ENCODE measurements around the gene SLC9A3.

The SLC9A3 gene

DNA sequence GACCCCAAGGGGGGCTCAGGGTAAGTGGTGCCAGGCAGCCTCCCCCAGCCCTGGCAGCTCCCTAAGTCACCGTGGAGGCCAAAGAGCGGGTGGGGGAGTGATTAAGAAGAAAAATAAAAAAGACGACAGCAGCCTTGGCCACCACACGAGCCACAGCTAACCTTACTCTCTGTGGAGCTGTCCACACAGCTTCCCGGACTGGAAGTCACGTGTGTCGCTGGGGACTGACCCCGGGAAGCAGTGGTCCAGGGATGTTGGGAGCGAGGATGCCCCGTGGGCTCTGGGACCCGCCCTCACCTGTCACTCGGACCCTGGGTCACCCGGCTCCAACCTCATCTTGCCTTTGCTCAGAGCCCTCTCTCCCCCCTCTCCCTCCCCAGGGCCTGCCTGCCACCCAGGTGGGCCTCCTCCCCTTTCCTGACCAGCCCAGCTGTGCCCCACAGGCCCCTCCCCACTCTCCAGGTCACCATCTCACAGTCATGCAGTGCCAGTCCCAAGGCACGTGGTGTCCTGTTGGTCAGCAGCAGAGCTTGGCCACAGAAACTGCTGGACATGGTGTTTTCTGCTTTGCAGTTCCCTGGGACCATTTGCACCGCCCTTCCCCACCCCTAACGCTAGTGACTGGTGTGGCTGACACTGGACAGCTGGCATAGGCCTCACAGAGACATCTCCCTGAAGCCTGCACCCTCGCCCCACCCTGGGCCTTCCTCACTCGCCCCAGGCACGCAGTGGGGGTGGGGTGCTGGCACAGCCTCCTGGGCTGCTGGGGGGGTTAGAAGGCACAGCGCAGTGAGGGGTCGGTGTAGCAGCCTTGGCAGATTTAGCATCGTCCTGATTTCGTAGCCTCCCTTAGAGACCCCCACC lies 91.1 kb downstream of the SLC9A3 start:
- Mint-ChIP-seq H3K27ac (no peak overlapping the region), H3K36me3 (peaks cover 72% of the 10 kb centered on the region), H3K27me3 (peaks cover 68% of the 10 kb centered on the region), H3K4me3 (no peak overlapping the region), H3K4me1 (peaks cover 17% of the 10 kb centered on the region), H3K9me3 (no peaks in the 10 kb centered on the region)
- no peak for ATAC-seq

DNA sequence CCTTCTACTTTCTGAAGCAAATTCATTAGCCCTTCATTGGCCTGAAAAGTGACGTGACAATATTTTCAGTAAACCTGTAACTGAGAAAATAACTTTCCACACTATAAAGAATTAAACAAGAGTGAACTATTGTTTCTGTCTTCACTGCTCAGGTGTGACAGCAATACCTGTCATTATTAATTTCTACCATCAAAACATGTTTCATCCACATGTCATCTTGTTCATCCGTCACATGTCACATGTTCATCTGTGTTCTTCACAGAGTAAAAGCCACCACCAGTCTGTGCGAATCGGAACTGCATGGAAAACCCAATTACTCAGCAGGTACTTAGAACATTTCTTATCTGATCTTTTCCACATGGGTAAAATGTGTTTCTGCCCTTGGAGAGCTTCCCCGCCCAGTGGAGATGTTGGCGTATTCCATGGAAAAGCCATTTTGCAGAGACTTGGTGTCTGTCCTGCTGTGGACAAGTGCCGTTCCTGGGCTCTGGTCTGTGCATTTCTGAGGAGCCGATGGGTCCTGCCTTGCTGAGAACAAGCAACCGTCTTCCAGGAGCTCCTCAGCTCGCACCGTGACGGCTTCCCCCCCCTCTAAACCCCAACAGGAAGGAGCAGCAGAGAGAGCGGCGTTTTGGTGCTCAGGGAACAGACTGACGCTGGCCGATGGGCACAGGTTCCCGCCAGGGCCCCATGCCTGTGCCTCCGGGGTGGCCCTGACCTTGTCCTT lies 91.9 kb downstream of the SLC9A3 start:
- H3K4me3 Mint-ChIP-seq, result no peak overlapping the region
- peaks cover 78% of the 10 kb centered on the region for H3K36me3 Mint-ChIP-seq
- H3K27me3 Mint-ChIP-seq, result peaks cover 68% of the 10 kb centered on the region
- H3K27ac Mint-ChIP-seq, result peak overlapping the region; percentile 73
- H3K4me1 Mint-ChIP-seq, result peaks cover 17% of the 10 kb centered on the region
- H3K9me3 Mint-ChIP-seq, result no peaks in the 10 kb centered on the region
- no peak for ATAC-seq

DNA sequence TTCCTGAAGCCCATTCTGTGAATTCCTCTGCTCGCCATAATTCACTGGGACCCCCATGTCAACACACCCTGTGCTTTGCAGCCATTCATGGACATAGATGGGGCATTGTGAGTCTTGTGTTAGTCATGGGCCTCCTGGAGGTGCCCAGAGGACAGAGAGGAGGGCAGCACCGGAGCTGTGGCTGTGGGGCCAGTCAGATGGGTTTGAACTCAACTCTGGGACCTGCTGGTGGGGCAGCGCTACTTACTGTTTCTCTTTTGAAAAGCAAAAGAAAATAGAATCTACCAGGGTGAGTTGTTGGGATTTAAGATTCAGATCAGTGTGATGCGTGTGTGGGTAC lies 92.6 kb downstream of the SLC9A3 start:
- ATAC-seq, result no peak
- H3K4me1 Mint-ChIP-seq, result peaks cover 18% of the 10 kb centered on the region
- H3K27me3 Mint-ChIP-seq, result peaks cover 73% of the 10 kb centered on the region
- peaks cover 3% of the 10 kb centered on the region for H3K9me3 Mint-ChIP-seq
- H3K36me3 Mint-ChIP-seq, result peaks cover 83% of the 10 kb centered on the region
- no peak overlapping the region for H3K4me3 Mint-ChIP-seq
- peak overlapping the region; percentile 73 for H3K27ac Mint-ChIP-seq

DNA sequence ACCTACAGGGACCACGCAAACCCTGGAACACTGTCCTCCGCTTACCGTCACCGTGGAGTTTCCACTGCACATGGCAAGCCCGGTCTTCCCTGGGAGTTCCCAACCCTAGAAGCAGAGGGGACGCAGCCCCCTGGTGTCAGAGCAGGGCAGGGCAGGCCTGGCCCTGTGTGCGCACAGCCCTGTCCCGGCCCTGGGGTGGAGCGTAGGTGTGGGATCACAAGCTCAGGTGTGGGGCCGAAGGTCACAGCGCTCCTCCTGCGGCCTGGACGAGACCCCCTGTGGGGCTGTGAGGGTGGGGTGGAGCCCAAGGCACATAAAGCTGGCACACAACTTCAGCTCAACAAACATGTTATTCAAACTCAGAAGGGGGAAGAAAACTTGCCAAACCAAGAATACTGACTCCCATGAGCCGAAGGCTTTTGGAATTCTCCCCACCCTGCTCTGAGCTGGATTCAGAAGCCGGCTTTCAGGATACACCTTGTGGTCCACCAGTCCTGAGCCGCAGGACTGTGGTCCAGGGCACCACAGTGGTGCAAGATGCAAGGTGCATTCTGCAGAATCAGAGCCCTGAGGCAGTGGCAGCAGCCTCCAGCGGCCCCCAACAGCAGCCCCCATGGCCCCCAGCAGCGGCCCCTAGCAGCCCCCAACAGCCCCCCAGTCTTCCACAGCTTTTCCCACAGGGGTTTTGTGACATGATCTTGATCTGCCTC lies 93.1 kb downstream of the SLC9A3 start:
- H3K27ac Mint-ChIP-seq, result peak overlapping the region; percentile 73
- ATAC-seq, result peak; percentile 82
- peaks cover 8% of the 10 kb centered on the region for H3K9me3 Mint-ChIP-seq

DNA sequence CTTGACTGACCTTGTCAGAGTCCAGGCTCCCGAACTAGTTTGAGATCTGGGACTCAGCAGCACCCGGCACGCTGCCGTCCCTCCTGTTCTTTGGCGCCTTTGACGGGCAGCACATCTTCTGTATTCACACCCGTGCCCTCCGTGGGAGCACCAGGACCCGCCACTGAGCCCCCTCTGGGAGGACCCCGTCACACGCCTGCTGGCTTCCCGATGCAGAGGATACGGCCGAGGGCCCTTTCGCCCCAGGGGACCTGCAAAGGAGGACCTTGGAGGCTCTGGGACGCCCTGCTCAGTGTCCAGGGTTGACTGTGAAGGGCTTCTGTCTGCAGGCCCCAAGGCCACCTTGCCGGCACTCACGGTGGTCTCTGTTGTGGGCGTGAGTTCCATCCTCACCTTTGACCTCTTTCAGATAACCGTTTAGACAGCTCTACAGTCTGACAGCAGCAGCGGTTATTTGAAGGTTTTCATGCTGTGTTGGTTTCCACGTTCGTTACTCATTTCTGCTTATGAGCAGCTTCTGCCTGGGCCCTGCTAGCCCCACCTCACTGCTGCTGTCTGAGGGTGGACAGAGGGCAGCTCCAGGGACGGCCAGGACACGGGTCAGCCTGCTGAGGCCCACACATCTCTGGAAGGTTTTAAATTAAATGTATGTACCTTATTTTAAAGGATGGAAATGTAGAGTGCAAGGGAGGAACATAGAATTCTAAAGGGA lies 93.9 kb downstream of the SLC9A3 start:
- Mint-ChIP-seq H3K9me3 (peaks cover 11% of the 10 kb centered on the region), H3K27ac (peak overlapping the region; percentile 73), H3K27me3 (peaks cover 81% of the 10 kb centered on the region), H3K36me3 (peaks cover 90% of the 10 kb centered on the region), H3K4me3 (no peak overlapping the region), H3K4me1 (peaks cover 29% of the 10 kb centered on the region)
- ATAC-seq, result peak; percentile 40

More for the DNA sequence above, 93.1 kb downstream of the SLC9A3 start:
- Mint-ChIP-seq H3K36me3 (peaks cover 88% of the 10 kb centered on the region), H3K4me3 (no peak overlapping the region), H3K27me3 (peaks cover 79% of the 10 kb centered on the region), H3K4me1 (peaks cover 23% of the 10 kb centered on the region)

DNA sequence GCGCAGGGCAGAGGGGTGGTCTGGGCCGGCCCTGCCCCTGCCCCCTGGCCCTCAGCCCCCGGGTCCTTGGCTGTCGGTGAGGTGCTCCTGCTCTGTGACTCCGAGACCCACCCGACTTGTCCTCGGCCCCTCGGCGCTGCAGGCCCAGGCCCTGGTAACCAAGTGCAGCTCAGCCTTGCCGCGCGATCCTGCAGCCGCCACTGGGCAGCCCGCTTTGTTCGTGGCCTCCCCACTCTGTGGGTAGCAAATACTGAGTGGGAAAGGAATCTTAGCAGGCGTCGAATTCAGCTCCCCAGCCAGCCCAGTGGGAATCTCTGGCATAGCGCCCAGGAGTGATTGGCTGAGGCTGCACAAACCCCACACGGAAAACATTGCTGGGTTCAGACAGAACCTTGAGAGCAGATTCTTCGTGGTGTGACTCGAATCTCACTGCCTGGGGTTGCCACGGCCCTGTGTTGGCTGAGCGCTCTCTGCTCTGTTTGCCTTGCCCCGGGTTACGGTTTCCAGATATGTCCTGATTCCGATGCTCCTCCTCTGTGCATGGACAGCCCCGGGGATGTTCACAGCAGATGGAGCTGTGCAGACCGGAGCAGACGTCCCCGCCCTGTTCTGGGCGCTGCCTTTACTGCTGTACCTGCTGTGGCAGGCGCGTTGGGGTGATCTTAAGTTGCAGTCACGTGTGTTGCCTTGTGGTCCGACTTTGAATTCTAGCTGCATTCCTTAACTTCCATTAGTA lies 94.6 kb downstream of the SLC9A3 start:
- H3K27ac Mint-ChIP-seq, result peak overlapping the region; percentile 22

DNA sequence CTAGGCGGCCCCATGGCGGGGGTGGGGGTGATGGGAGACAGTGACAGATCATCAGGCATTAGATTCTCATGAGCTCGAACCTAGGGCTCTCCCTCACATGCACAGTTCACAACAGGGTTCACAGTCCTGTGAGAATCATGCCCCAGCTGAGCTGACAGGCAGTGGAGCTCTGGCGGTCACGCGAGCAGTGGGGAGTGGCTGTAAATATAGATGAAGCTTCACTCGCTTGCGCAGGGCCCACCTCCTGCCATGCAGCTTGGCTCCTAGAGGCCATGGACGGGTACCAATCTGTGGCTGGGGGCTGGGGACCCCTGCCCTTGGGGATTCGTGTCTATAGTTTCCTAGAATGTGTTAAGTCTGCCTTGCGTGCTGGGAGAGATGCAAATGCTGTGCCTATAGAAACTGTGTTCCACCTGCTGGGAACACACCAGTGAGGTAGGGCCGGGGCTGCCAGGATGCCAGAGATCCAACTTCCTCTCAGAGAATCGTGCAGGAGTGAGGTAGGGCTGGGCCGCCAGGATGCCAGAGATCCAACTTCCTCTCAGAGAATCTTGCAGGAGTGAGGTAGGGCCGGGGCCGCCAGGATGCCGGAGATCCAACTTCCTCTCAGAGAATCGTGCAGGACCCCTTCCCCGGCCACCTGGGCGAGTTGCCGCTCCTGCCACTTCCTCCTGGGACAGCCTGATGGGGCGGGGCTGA lies 95.3 kb downstream of the SLC9A3 start:
- peaks cover 80% of the 10 kb centered on the region for H3K36me3 Mint-ChIP-seq
- H3K4me1 Mint-ChIP-seq, result peaks cover 41% of the 10 kb centered on the region
- peak overlapping the region; percentile 22 for H3K27ac Mint-ChIP-seq
- no peak overlapping the region for H3K4me3 Mint-ChIP-seq
- no peak for ATAC-seq
- H3K27me3 Mint-ChIP-seq, result peaks cover 66% of the 10 kb centered on the region
- H3K9me3 Mint-ChIP-seq, result peaks cover 11% of the 10 kb centered on the region

More for the DNA sequence above, 94.6 kb downstream of the SLC9A3 start:
- H3K27me3 Mint-ChIP-seq, result peaks cover 73% of the 10 kb centered on the region
- H3K4me1 Mint-ChIP-seq, result peaks cover 34% of the 10 kb centered on the region
- peaks cover 83% of the 10 kb centered on the region for H3K36me3 Mint-ChIP-seq
- ATAC-seq, result no peak
- no peak overlapping the region for H3K4me3 Mint-ChIP-seq
- peaks cover 11% of the 10 kb centered on the region for H3K9me3 Mint-ChIP-seq

DNA sequence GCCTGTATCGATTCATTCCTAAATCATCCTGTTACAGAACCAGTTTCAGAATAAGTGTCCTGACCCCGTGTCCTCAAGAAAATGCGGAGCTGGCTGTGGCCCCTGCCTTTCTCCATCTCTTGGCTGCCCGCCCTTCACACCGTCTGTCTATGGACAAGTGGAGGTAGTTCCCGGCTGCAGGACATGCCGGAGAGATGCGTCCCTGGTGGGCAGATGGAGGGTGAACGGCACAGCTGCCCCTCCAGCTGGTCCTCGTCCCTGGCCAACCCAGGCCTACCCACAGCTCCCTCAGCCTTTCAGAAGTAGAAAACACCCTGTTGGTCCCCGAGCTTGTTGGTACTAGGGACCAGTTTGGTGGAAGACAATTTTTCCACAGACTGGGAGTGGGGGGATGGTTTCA lies 96.0 kb downstream of the SLC9A3 start:
- no peak for ATAC-seq
- no peak overlapping the region for H3K27ac Mint-ChIP-seq
- peaks cover 41% of the 10 kb centered on the region for H3K4me1 Mint-ChIP-seq
- H3K9me3 Mint-ChIP-seq, result peaks cover 11% of the 10 kb centered on the region
- H3K4me3 Mint-ChIP-seq, result no peak overlapping the region
- H3K27me3 Mint-ChIP-seq, result peaks cover 59% of the 10 kb centered on the region
- peaks cover 79% of the 10 kb centered on the region for H3K36me3 Mint-ChIP-seq

DNA sequence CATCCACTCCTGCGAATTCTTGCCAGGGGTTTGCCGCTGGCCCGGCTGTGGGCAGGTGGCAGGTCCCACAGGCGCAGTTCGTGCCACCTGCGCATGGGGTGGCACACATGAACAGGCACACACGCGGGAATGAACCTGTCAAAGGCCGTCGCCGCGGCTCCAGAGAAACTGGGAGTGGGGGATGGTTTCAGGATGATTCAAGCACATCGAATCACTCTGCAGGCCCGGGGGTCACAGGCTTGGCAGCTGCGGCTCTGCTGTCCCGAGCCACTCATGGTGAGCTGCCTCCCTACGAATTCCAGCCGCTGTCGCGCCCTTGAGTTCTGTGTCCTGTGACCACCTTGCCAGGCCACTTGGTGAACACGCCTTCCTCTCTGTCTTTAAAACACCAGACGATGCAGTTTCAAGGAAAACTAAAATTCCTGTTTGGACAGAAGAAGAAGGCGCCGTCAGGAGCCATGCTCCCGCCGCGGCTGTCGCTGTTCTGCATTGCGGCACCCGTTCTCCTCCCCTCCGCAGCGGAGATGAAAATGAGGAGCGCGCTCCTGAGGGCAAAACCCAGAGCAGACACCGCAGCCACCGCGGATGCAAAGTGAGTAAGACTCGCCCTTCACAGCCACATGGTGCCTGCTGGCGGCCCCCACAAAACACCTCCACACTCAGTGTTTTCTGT lies 96.7 kb downstream of the SLC9A3 start:
- H3K9me3 Mint-ChIP-seq, result peaks cover 11% of the 10 kb centered on the region
- no peak overlapping the region for H3K27ac Mint-ChIP-seq
- peaks cover 41% of the 10 kb centered on the region for H3K4me1 Mint-ChIP-seq
- peaks cover 77% of the 10 kb centered on the region for H3K36me3 Mint-ChIP-seq
- ATAC-seq, result no peak
- no peak overlapping the region for H3K4me3 Mint-ChIP-seq
- H3K27me3 Mint-ChIP-seq, result peaks cover 53% of the 10 kb centered on the region

DNA sequence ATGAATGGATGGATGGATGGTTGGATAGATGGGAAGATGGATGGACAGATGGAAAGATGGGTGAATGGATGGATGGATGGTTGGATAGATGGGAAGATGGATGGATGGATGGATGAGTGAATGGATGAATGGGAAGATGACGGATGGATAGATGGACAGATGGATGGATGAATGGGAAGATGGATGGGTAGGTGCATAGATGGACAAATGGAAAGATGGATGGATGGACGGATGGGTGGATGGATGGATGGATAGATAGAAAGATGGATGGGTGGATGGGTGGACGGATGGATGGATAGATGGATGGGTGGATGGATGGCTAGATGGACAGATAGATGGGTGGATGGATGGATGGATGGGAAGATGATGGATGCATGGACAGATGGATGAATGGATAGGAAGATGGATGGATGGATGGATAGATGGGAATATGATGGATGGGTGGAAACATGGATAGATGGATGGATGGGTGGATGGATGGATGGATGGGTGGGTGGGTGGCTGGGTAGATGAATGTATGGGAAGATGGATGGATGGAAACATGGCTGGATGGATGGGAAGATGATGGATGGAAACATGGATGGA lies 97.8 kb downstream of the SLC9A3 start:
- Mint-ChIP-seq H3K9me3 (peaks cover 11% of the 10 kb centered on the region), H3K4me3 (no peak overlapping the region), H3K4me1 (peaks cover 41% of the 10 kb centered on the region), H3K27me3 (peaks cover 42% of the 10 kb centered on the region), H3K27ac (peak overlapping the region; percentile 45), H3K36me3 (peaks cover 72% of the 10 kb centered on the region)
- ATAC-seq, result no peak

DNA sequence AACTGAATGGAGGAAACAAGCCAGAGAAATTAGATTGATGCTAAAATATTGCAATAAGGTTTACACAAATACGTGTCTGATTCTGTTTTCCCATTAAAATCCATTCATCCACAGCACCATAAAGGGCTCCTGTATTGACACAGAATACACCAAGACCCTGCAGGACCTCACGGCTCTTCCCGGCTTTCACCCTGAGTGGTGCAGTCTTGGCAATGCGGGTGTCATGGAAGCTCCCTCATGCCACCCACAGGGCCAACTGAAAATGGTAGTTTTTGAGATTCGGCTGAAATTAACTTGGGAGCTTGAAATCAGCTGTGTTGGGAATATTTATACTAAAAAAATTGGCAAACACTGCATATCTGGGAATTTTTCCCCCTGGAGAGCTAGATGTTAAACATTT lies 98.5 kb downstream of the SLC9A3 start:
- Mint-ChIP-seq H3K27me3 (peaks cover 36% of the 10 kb centered on the region), H3K4me1 (peaks cover 35% of the 10 kb centered on the region), H3K27ac (peak overlapping the region; percentile 45), H3K4me3 (no peak overlapping the region), H3K36me3 (peaks cover 67% of the 10 kb centered on the region), H3K9me3 (peaks cover 11% of the 10 kb centered on the region)
- no peak for ATAC-seq

DNA sequence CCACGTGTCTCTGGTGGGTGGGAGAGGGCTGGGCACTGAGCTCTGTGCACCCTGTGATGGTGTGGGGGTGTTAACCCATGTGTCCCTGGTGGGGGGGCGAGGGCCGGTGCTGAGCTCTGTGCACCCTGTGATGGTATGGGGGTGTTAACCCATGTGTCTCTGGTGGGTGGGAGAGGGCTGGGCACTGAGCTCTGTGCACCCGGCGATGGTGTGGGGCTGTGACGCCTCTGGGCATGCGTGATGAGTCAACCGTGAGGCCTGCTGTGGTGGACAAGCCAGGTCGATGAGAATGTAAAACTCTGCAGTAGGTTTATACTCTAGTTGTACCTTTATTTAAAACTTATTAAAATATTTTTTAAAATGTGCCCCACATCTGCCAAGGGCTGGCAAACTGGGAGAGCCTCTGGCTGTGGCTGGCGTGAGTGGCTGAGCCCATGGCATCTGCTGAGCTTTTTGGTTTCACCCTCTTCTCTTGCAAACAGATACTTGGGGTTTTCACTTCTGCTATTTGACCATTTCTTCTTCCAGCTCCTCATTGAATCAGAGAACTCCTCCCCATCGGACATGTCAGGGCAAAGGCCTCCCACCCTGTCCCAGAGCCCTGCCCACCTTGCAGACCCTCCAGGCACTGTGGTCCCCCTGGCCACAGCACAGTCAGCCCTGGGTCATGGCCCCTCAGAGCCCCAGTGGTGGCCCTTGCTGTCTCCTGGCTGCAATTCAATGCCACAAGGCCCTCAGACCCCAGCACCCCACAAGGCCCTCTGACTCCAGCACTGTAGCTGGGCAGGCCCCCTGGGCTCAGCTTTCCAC lies 99.7 kb downstream of the SLC9A3 start:
- peak; percentile 85 for ATAC-seq
- Mint-ChIP-seq H3K36me3 (peaks cover 67% of the 10 kb centered on the region), H3K4me1 (peaks cover 24% of the 10 kb centered on the region), H3K27me3 (peaks cover 24% of the 10 kb centered on the region), H3K4me3 (peak overlapping the region; percentile 57), H3K9me3 (peaks cover 11% of the 10 kb centered on the region), H3K27ac (peak overlapping the region; percentile 90)

Measured in stimulated activated memory B cell treated with anti-CD40 and anti-IgM and Interleukin-4, amounts not matched to agents 10 μg/mL and 1 μg/mL and 100 μg/mL, for 72 hours (primary cell).